ENCODE measurements around the gene CEP135.
"Not testable (repeated sequence)": the region's sequence is repeated elsewhere in the genome, so short reads cannot be mapped to it uniquely, and the experiment has no call there.

Gene CEP135

GRCh38 chr4:56066493-56066892, 117.7 kb downstream of the CEP135 start:
- no peak overlapping the region for H3K27ac Mint-ChIP-seq
- H3K27me3 Mint-ChIP-seq, result peaks cover 14% of the 10 kb centered on the region
- no peak for DNase-seq

GRCh38 chr4:56067826-56068225, 119.1 kb downstream of the CEP135 start:
- Mint-ChIP-seq H3K9me3 (no peaks in the 10 kb centered on the region), H3K27ac (no peak overlapping the region), H3K4me1 (no peaks in the 10 kb centered on the region), H3K4me3 (no peak overlapping the region), H3K27me3 (peaks cover 14% of the 10 kb centered on the region)
- no peak for ATAC-seq
- DNase-seq, result no peak

More at GRCh38 chr4:56066493-56066892, 117.7 kb downstream of the CEP135 start:
- Mint-ChIP-seq H3K4me1 (no peaks in the 10 kb centered on the region), H3K9me3 (no peaks in the 10 kb centered on the region), H3K4me3 (no peak overlapping the region)
- ATAC-seq, result no peak

GRCh38 chr4:56072730-56073129, 124.0 kb downstream of the CEP135 start:
- not testable (repeated sequence) for H3K27ac Mint-ChIP-seq, H3K27me3 Mint-ChIP-seq, DNase-seq, H3K4me1 Mint-ChIP-seq, ATAC-seq, H3K9me3 Mint-ChIP-seq, H3K4me3 Mint-ChIP-seq

- H3K9me3 Mint-ChIP-seq, result peaks cover 4 to 6% of the 10 kb centered on the region in 2 donors
- no peak for DNase-seq
Measured at GRCh38 chr4:56077676-56078075, 128.9 kb downstream of the CEP135 start.

GRCh38 chr4:56078866-56079265, 130.1 kb downstream of the CEP135 start:
- H3K4me3 Mint-ChIP-seq, result no peak overlapping the region
- no peaks in the 10 kb centered on the region for H3K4me1 Mint-ChIP-seq
- DNase-seq (no peak), ATAC-seq (no peak)
- H3K9me3 Mint-ChIP-seq, result no peaks in the 10 kb centered on the region
- H3K27me3 Mint-ChIP-seq, result peaks cover 11% of the 10 kb centered on the region
- no peak overlapping the region for H3K27ac Mint-ChIP-seq

More at GRCh38 chr4:56077676-56078075, 128.9 kb downstream of the CEP135 start:
- Mint-ChIP-seq H3K27ac (no peak overlapping the region), H3K27me3 (peaks cover 11% of the 10 kb centered on the region), H3K4me1 (no peaks in the 10 kb centered on the region), H3K4me3 (no peak overlapping the region)
- no peak for ATAC-seq

GRCh38 chr4:56080384-56080783, 131.6 kb downstream of the CEP135 start:
- ATAC-seq (no peak), DNase-seq (no peak)
- Mint-ChIP-seq H3K4me1 (no peaks in the 10 kb centered on the region), H3K27me3 (peaks cover 11% of the 10 kb centered on the region), H3K4me3 (no peak overlapping the region), H3K9me3 (no peaks in the 10 kb centered on the region), H3K27ac (no peak overlapping the region)

GRCh38 chr4:56082829-56083228, 134.1 kb downstream of the CEP135 start:
- ATAC-seq (no peak), DNase-seq (no peak)
- Mint-ChIP-seq H3K9me3 (no peaks in the 10 kb centered on the region), H3K27ac (no peak overlapping the region), H3K4me1 (no peaks in the 10 kb centered on the region), H3K4me3 (no peak overlapping the region), H3K27me3 (peaks cover 11% of the 10 kb centered on the region)

Measured in stimulated activated naive CD8-positive, alpha-beta T cell treated with anti-CD3 and anti-CD28 coated beads, Interleukin-15, amount 100 ng/mL, for 72 hours (primary cell).